ENCODE measurements around the gene MPIG6B. TPM values are rescaled to one million over a fixed set of nuclear protein-coding genes. Genes with fewer than 3 reads are reported as not detected.

MPIG6B gene
- polyA plus RNA-seq, 2 of the 4 experiments (the other 2 are of a cell fraction): not detected

DNA sequence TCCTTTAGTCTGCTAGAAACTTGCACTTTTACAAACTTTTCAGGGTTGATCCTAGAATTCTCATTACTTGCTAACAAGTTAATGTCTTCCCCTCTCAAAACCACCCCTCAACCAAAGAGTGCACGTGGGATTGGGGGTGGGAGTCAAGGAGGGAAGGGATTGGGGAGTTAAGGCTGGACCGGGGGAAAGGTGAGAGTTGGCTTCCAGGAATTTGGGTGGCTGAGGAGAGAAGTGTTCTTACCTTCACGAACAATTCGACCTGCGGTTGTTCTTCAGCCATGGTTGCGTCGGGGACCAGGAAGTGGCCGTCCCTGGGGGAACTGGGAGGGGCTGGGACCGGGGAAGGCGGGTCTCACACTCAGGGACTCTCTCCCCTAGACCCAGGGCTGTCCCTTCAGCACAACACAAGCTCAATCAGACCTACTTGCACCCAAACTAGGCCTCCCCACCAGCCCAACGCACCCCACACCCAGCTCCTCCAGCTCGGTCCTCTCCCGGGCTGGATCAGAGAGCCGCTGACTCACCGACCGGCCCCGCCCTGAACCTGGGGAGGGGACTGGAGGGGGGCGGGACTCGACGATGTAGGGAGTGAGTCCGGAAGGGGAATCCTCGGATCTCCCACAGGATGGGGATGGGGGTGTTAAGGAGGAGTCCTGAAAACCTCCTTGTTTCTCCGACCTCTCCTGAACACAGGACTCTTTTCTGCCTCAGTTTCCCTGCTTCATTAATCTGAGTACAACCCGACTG is 13.0 kb downstream of the MPIG6B start, which contains the start of gene CLIC1 (continued):
- TF ChIP-seq, protein P1, sequence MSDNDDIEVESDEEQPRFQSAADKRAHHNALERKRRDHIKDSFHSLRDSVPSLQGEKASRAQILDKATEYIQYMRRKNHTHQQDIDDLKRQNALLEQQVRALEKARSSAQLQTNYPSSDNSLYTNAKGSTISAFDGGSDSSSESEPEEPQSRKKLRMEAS (IDR thresholded peaks at IDR 0.05): peak; percentile 45
- TF ChIP-seq RNF2 (IDR thresholded peaks at IDR 0.05; ENCODE audit: borderline replicate concordance, low read depth): no peak
- TF ChIP-seq ZNF302 (CRISPR knock-in tag; IDR thresholded peaks at IDR 0.05): no peak
- no peak for TF ChIP-seq HOXB13 (CRISPR knock-in tag; IDR thresholded peaks at IDR 0.05; ENCODE audit: low read depth)
- TF ChIP-seq, protein P2, sequence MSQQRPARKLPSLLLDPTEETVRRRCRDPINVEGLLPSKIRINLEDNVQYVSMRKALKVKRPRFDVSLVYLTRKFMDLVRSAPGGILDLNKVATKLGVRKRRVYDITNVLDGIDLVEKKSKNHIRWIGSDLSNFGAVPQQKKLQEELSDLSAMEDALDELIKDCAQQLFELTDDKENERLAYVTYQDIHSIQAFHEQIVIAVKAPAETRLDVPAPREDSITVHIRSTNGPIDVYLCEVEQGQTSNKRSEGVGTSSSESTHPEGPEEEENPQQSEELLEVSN (IDR thresholded peaks at IDR 0.05; ENCODE audit: borderline replicate concordance, low read depth): no peak; the same call in 1 of the 2 replicates
- no peak for TF ChIP-seq ZSCAN20 (CRISPR knock-in tag; IDR thresholded peaks at IDR 0.05)
- no peak for TF ChIP-seq FOSL2 (IDR thresholded peaks at IDR 0.05)
- peak; percentile 80 for TF ChIP-seq FOSL2 (CRISPR knock-in tag; IDR thresholded peaks at IDR 0.05)
- TF ChIP-seq MAFK (IDR thresholded peaks at IDR 0.05; ENCODE audit: partially characterized antibody): no peak
- TF ChIP-seq JUNB (IDR thresholded peaks at IDR 0.05): no peak
- TF ChIP-seq HOXB5 (CRISPR knock-in tag; IDR thresholded peaks at IDR 0.05): no peak
- no peak for TF ChIP-seq RFX5 (IDR thresholded peaks at IDR 0.05)
- TF ChIP-seq PHF8 (IDR thresholded peaks at IDR 0.05; ENCODE audit: borderline replicate concordance, low read depth): peak; percentile 56; the same call in 1 of the 2 replicates
- TF ChIP-seq, protein P3, sequence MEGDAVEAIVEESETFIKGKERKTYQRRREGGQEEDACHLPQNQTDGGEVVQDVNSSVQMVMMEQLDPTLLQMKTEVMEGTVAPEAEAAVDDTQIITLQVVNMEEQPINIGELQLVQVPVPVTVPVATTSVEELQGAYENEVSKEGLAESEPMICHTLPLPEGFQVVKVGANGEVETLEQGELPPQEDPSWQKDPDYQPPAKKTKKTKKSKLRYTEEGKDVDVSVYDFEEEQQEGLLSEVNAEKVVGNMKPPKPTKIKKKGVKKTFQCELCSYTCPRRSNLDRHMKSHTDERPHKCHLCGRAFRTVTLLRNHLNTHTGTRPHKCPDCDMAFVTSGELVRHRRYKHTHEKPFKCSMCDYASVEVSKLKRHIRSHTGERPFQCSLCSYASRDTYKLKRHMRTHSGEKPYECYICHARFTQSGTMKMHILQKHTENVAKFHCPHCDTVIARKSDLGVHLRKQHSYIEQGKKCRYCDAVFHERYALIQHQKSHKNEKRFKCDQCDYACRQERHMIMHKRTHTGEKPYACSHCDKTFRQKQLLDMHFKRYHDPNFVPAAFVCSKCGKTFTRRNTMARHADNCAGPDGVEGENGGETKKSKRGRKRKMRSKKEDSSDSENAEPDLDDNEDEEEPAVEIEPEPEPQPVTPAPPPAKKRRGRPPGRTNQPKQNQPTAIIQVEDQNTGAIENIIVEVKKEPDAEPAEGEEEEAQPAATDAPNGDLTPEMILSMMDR (IDR thresholded peaks at IDR 0.05): no peak
- TF ChIP-seq HDAC2 (IDR thresholded peaks at IDR 0.05): no peak
- no peak for TF ChIP-seq EP300 (IDR thresholded peaks at IDR 0.05)
- TF ChIP-seq, protein P4, sequence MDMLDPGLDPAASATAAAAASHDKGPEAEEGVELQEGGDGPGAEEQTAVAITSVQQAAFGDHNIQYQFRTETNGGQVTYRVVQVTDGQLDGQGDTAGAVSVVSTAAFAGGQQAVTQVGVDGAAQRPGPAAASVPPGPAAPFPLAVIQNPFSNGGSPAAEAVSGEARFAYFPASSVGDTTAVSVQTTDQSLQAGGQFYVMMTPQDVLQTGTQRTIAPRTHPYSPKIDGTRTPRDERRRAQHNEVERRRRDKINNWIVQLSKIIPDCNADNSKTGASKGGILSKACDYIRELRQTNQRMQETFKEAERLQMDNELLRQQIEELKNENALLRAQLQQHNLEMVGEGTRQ (IDR thresholded peaks at IDR 0.05): no peak
- no peak for TF ChIP-seq CHD4 (IDR thresholded peaks at IDR 0.05; ENCODE audit: borderline replicate concordance)

DNA sequence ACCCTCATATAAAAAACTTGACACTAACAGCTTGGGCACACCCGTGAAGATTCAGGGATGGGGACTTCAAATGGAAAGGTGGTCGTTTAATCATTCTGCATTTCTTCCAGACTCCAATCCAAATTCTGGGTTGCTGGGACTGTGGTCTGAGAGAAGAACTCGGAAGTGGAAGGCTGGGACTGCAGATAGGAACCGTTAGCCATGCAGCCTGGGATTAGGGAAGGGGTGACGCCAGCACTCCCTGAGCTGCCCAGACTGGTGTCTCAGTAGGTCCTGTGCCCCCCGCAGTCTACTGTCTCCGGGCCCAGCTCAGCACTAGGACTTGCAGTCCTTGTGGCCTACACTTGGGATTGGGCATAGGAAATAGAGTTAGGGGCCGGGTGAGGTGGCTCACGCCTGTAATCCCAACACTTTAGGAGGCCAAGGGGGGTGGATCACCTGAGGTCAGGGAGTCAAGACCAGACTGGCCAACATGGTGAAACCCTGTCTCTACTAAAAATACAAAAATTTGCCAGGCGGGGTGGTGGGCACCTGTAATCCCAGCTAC is 13.7 kb downstream of the MPIG6B start:
- TF ChIP-seq, protein P2 (IDR thresholded peaks at IDR 0.05; ENCODE audit: borderline replicate concordance, low read depth): no peak
- TF ChIP-seq MAFK (IDR thresholded peaks at IDR 0.05; ENCODE audit: partially characterized antibody) (no peak), KDM5A (IDR thresholded peaks at IDR 0.05) (no peak), EHMT2 (IDR thresholded peaks at IDR 0.05; ENCODE audit: low read depth) (no peak), POLR2A (IDR thresholded peaks at IDR 0.05; ENCODE audit: low read length) (no peak), TP53 (CRISPR knock-in tag; IDR thresholded peaks at IDR 0.05) (no peak), EP300 (IDR thresholded peaks at IDR 0.05) (no peak), EHF (CRISPR knock-in tag; IDR thresholded peaks at IDR 0.05) (no peak), HEYL (CRISPR knock-in tag; IDR thresholded peaks at IDR 0.05) (no peak)
- peak overlapping the region; percentile 94 to 99 for H3K27ac ChIP-seq
- ATAC-seq (no peak), DNase-seq (ENCODE audit: low read depth in 1 of 2, low spot score in 1 of 2) (no peak), FAIRE-seq (no peak)
- H3K9me3 ChIP-seq: no peaks in the 10 kb centered on the region
- peak overlapping the region; percentile 70 for H3K4me3 ChIP-seq
- CTCF ChIA-PET: interaction anchor here (0.7 to 4.5 kb wide), 7 partner anchors 7 to 93 kb away, joined by 3 to 30 read pairs (median 6); partner anchors contain the start of genes DDAH2 and VARS1
- H3K4me2 ChIP-seq: peak overlapping the region; percentile 99
- 51% methylated on average over 6 of the region's 10 CpGs for WGBS (ENCODE audit: missing lambda C conversion rate)
- POLR2A ChIA-PET: interaction anchor here (0.9 to 1.3 kb wide), 3 partner anchors 16 to 78 kb away, joined by 3 to 5 read pairs (median 3); partner anchors contain the start of genes HSPA1A, HSPA1L and VWA7
- H3K4me1 ChIP-seq: peaks cover 51% of the 10 kb centered on the region
